Measurements from ENCODE around the gene CDS2.

DNA sequence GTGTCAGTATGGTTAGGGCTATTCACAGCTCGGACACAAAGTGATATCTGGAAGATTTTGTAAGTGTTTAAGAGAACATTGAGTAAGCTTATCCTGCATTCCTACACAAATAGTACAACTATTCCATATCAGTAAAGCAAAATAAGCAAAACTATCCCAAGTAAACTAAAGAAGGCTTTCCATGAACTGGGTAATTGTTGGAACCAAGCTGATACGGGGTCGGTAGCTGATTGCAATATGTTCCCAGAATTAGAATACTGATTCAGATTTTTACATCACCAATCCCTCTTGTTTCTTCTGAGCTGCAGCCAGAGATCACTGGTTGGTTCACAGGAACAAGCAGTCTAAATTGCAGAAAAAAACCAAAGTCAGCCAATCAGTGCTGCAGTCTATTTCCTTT is 54.1 kb downstream of the CDS2 start:
- TF ChIP-seq, protein P1, sequence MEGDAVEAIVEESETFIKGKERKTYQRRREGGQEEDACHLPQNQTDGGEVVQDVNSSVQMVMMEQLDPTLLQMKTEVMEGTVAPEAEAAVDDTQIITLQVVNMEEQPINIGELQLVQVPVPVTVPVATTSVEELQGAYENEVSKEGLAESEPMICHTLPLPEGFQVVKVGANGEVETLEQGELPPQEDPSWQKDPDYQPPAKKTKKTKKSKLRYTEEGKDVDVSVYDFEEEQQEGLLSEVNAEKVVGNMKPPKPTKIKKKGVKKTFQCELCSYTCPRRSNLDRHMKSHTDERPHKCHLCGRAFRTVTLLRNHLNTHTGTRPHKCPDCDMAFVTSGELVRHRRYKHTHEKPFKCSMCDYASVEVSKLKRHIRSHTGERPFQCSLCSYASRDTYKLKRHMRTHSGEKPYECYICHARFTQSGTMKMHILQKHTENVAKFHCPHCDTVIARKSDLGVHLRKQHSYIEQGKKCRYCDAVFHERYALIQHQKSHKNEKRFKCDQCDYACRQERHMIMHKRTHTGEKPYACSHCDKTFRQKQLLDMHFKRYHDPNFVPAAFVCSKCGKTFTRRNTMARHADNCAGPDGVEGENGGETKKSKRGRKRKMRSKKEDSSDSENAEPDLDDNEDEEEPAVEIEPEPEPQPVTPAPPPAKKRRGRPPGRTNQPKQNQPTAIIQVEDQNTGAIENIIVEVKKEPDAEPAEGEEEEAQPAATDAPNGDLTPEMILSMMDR (IDR thresholded peaks at IDR 0.05): no peak
- TF ChIP-seq EP300 (IDR thresholded peaks at IDR 0.05): no peak
- TF ChIP-seq POLR2AphosphoS5 (IDR thresholded peaks at IDR 0.05): no peak

Data from stomach (tissue), 4 donors.